ENCODE data around the gene FARP2.

GRCh38 chr2:241312082-241312481 lies 44.0 kb upstream of the FARP2 start:
- no peak for TF ChIP-seq CTCF (IDR thresholded peaks at IDR 0.05)
- TF ChIP-seq ZFX (IDR thresholded peaks at IDR 0.05; ENCODE audit: borderline replicate concordance) = no peak
